Measurements from ENCODE around the gene MYL9.

The MYL9 gene

GRCh38 chr20:36498386-36499179 is 42.7 kb upstream of the MYL9 start:
- TF ChIP-seq, protein P1, sequence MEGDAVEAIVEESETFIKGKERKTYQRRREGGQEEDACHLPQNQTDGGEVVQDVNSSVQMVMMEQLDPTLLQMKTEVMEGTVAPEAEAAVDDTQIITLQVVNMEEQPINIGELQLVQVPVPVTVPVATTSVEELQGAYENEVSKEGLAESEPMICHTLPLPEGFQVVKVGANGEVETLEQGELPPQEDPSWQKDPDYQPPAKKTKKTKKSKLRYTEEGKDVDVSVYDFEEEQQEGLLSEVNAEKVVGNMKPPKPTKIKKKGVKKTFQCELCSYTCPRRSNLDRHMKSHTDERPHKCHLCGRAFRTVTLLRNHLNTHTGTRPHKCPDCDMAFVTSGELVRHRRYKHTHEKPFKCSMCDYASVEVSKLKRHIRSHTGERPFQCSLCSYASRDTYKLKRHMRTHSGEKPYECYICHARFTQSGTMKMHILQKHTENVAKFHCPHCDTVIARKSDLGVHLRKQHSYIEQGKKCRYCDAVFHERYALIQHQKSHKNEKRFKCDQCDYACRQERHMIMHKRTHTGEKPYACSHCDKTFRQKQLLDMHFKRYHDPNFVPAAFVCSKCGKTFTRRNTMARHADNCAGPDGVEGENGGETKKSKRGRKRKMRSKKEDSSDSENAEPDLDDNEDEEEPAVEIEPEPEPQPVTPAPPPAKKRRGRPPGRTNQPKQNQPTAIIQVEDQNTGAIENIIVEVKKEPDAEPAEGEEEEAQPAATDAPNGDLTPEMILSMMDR (IDR thresholded peaks at IDR 0.05) = no peak

- TF ChIP-seq, protein P1 (IDR thresholded peaks at IDR 0.05) = no peak
Observed at GRCh38 chr20:36499211-36499610, 42.1 kb upstream of the MYL9 start.

DNA sequence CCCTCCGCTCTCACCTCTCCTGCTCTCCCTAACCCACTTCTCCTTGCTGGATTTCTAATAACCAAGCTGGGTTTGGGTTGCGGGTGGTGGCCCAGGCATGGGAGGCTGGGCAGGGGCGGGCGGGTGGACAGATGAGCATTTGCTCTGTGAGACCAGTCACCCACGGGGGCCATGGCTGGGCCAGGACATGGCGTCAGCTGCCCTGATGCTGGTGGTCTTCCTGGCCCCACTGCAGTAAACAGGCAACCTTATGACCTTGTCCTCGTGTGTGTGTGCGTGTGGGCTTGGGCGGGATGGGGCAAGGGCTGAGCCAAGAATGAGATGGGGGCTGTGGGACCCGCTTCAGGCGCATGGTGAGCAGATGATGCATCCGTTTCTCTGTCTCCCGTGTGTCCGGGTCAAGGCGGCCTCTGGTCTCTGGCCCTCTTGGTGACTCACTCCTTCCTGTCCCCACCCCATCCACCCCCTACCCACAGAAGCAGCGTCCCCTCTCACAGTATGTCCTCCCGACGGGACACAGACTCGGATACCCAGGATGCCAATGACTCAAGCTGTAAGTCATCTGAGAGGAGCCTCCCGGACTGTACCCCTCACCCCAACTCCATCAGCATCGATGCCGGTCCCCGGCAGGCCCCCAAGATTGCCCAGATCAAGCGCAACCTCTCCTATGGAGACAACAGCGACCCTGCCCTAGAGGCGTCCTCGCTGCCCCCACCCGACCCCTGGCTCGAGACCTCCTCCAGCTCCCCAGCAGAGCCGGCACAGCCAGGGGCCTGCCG is 41.4 kb upstream of the MYL9 start:
- TF ChIP-seq, protein P1 (IDR thresholded peaks at IDR 0.05) = no peak

DNA sequence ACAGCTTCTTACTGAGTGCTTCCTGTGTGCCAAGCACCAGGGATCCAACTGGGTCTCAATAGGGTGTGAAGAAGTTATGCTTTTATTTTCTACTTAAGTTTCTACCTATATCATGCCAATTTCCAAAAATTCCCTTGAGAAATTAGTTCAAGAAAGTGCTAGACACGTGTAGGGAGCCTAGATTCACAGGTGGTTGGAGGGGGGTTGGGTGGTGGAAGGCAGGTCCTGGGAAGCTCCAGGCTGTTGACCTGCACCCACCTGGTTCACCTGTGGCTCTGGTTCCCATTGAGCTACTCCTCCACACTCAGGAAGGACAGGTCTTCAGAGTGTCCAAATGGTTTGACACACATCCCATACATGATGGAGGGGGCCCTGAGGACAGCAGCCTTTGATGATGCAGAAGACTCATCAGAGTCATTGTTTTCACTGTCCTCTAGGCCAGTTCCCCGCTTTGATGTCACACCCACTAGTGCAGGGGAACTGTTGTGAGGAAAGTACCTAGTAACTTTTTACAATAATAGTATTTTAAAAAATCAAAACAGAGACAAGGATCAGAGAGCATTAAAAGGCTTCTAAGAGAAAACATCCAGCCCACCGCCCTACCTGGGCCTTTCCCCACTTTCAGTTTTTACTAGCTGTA is 39.8 kb upstream of the MYL9 start:
- TF ChIP-seq, protein P1 (IDR thresholded peaks at IDR 0.05) = no peak

DNA sequence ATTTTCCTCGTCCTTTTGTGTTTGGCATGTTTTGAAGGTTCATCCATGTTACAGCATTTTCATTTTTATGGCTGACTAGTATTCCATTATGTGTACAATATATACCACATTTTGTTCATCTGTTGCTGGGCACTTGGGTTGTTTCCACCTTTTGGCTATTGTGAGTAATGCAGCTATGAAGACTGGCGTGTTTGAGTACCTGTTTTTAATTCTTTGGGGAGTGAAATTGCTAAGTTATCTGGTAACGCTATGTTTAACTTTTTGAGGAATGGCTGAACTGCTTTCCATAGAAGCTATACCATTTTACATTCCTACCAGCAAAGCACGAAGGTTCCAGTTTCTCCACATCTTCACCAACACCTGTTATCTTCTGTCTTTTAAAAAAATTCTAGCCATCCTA is 37.0 kb upstream of the MYL9 start:
- TF ChIP-seq, protein P1 (IDR thresholded peaks at IDR 0.05) = no peak

DNA sequence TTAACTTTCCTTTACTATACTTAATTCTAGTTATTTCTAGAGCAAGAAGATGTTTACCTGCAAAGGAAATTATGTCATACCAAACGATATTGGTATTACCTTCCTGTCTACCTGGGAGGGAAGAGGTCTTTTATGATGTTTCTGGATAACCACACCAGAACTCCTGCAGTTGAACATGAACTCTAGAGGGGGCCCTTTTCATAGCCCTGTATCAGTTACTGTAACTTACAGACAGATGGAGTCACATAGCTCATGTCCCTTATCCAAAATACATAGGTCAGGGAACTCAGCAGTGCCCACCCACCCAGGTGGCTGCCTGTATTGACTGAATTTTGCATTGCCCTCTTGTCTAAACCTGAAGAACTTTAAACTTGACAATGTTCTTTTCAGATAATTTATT is 35.1 kb upstream of the MYL9 start:
- TF ChIP-seq, protein P1 (IDR thresholded peaks at IDR 0.05) = peak; percentile 23; the same call in 1 of the 2 replicates

GRCh38 chr20:36507746-36508145 is 33.6 kb upstream of the MYL9 start:
- TF ChIP-seq, protein P1 (IDR thresholded peaks at IDR 0.05) = no peak

All from LNCAP (cell line).